ENCODE results near the gene SLCO2A1. TPM values are rescaled to one million over a fixed set of nuclear protein-coding genes. Genes with fewer than 3 reads are reported as not detected.

The SLCO2A1 gene
- total RNA-seq (2022; extraction: Qiagen RNA extraction; ENCODE audit: low read depth), result 0.07 to 0.21 TPM (median 0.15 TPM) in 4 of 5 replicates, not detected in the other

DNA sequence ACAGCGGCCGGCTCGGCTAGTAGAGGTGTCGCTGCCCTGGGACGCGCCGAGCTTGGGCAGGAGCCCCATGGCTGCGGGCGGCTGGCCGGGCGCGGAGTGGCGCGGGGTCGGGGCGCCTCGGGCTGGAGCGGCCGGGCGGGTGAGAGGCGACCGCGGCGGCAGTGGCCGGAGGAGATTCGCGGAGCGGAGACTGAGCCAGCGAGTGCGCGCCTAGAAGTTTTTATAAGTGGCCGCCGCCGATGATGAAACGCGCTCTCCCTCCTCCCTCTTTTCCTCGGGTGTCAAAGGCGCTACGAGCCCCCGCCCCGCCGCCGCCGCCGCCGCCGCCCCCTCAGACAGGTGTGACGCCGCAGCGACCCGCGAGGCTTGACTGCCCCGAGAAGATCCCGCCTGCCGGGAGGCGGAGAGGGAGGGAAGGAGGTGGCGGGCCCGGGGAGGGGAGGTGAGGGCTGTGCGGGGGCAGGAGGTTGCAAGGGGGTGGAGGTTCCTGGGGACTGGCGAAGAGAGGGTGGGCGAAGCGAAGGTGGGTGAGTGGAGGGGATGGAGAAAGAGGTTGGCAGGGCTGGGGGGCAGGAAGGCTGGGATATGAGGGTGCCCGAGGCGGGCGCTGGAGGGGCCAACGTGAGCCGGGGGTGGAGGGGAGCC lies at the start of gene SLCO2A1:
Gene SLCO2A1 (minus strand): TSS at position 192 of the 645 bp plus-strand sequence. CDS start 123 bp downstream, at position 69.

DNA sequence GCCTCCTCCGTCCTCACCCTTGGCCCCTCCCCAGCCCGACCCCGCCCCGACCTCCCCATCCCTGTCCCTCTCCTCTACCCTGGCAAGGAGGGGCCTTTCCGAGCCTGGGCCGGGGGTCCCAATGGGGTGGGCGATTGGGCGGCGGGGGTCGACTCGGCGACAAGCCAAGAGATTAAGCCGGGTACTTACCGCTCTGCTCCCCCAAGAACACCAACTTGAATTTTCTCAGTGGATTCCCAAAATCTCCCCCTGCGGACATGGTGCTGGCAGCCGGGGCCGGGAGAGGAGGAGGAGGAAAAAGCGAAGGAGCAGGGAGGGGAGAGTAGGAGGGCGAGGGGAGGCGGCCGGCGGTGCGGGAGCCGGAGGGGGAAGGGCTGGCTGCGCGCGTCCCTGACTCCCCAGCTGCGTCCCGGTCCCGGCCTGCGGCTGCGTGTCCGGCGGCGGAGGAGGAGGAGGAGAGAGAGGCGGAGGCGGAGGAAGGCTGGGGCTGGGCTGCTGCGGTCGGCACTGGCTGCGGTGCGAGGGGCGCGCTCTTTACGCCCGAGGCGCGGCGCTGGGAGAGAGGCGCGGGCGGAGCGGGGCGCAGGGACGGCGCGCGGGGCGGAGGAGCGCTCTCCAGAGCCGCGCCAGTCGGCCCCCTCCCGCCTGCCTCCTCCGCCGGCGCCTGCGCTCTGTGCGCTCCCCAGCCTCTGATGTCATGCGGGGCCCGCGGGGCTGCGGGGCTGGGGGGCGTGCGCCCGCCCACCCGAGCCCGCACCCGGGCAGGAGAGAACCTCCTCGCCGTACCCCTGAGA lies 134.3 kb downstream of the SLCO2A1 start, which contains the start of gene RAB6B:
Gene RAB6B (minus strand): TSS at position 675 of the 794 bp plus-strand sequence. CDS start 416 bp downstream, at position 259.

Other genes with a start within 250 kb of the SLCO2A1 start
- 53.6 to 66.5 TPM (median 58.1 TPM) in 5 replicates for gene SRPRB, start 224.1 kb downstream of the SLCO2A1 start, total RNA-seq (2022; extraction: Qiagen RNA extraction; ENCODE audit: low read depth)
- 1.9 to 3.3 TPM (median 2.7 TPM) in 5 replicates for gene RAB6B, start 134.0 kb downstream of the SLCO2A1 start, total RNA-seq (2022; extraction: Qiagen RNA extraction; ENCODE audit: low read depth)
- gene RYK, start 220.9 kb upstream of the SLCO2A1 start, total RNA-seq (2022; extraction: Qiagen RNA extraction; ENCODE audit: low read depth), result 23.2 to 33.3 TPM (median 28.7 TPM) in 5 replicates